22Rv1 (cell line): ENCODE results near the gene PLA2G4D.

Source experiments
- ZFX ChIP-seq: fragments of 450-650 bp; IDR thresholded peaks from 2 replicates; pipeline ENCODE4 v1.6.1; 2017; ENCODE audit warnings: antibody characterized with exemption, borderline replicate concordance
- TF ChIP-seq, protein P1 (sequence below): fragments of 450-650 bp; IDR thresholded peaks from 2 replicates; pipeline ENCODE4 v1.5.1; 2017; ENCODE audit warnings: mild to moderate bottlenecking

DNA sequence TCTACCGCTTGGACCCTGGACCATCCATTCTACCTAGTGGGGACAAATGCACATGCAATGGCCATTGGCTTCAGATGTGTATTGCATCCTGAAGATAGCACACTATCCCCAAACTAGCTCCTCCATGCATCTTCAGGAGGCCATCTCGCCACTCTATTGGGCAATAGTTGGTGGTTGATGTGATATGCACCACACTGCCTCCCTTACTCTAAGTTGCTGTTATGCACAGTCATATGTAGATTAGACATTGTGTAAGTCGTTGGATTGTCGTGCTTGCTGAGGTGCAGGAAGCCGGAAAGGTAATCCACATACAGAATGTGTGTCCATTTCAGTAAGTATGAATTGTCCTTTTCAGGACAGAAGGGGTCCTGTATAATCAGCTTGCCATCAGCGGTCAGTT is 26.7 kb upstream of the PLA2G4D start:
- TF ChIP-seq, protein P1, sequence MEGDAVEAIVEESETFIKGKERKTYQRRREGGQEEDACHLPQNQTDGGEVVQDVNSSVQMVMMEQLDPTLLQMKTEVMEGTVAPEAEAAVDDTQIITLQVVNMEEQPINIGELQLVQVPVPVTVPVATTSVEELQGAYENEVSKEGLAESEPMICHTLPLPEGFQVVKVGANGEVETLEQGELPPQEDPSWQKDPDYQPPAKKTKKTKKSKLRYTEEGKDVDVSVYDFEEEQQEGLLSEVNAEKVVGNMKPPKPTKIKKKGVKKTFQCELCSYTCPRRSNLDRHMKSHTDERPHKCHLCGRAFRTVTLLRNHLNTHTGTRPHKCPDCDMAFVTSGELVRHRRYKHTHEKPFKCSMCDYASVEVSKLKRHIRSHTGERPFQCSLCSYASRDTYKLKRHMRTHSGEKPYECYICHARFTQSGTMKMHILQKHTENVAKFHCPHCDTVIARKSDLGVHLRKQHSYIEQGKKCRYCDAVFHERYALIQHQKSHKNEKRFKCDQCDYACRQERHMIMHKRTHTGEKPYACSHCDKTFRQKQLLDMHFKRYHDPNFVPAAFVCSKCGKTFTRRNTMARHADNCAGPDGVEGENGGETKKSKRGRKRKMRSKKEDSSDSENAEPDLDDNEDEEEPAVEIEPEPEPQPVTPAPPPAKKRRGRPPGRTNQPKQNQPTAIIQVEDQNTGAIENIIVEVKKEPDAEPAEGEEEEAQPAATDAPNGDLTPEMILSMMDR: no peak
- TF ChIP-seq ZFX: no peak
